SU-DHL-6 (cell line): Measurements from ENCODE around the gene SUCLG2.

ENCODE experiments used
- CTCF ChIP-seq: fragments of 200-600 bp; sonication (generic); IDR thresholded peaks from one replicate; pipeline ENCODE4 v1.5.1; 2017; ENCODE audit warnings: antibody characterized with exemption, mild to moderate bottlenecking, low read length, moderate library complexity; ENCODE audit not compliant: insufficient read depth, poor library complexity, severe bottlenecking
- EZH2phosphoT487 ChIP-seq: fragments of 200-600 bp; sonication (generic), shearing (Covaris generic); conservative IDR thresholded peaks from 2 replicates; pipeline ENCODE4 v1.6.1; 2018; ENCODE audit warnings: mild to moderate bottlenecking, antibody characterized with exemption, low read length, moderate library complexity, mixed read lengths

DNA sequence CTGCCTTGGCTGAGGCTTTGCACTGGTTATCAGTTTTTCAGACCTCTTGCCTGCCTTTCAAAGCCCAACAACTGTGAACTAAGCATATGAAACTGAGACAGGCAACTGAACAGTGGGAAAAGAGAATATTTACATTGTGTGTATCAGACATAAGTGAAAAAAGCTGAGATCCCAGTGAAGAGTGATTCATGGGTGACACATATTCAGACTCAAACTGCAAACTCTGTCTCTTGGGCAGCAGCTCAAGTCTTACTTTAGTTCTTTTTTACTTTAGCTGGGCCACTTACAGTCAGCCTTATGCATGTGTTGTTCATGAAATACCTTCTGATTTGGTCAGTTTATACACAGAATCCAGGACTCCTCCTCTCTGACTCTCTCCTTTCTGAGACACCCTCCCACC is 19.2 kb downstream of the SUCLG2 start:
- TF ChIP-seq EZH2phosphoT487, result no peak
- TF ChIP-seq CTCF, result no peak
